Measurements from ENCODE around the gene NFASC. TPM values are rescaled to one million over a fixed set of nuclear protein-coding genes. Genes with fewer than 3 reads are reported as not detected.

NFASC gene
- total and polyA plus RNA-seq, 2 experiments from 2014 or later: 0.75 to 2.2 TPM

- WGBS (ENCODE audit: low lambda C conversion rate, missing lambda C conversion rate): 91% methylated on average over 14 of the region's 14 CpGs
- no peak overlapping the region for H3K27ac ChIP-seq
- H3K4me3 ChIP-seq: no peak overlapping the region
- no peaks in the 10 kb centered on the region for H3K79me2 ChIP-seq
- H3K36me3 ChIP-seq (replicated peaks; ENCODE audit: insufficient read depth, low read depth): no peaks in the 10 kb centered on the region
- H3K27me3 ChIP-seq: no peaks in the 10 kb centered on the region
- H2AFZ ChIP-seq: no peak overlapping the region
- no peak overlapping the region for H3K4me2 ChIP-seq
- peaks cover 16% of the 10 kb centered on the region for H3K4me1 ChIP-seq (ENCODE audit: insufficient read depth)
- H4K20me1 ChIP-seq (ENCODE audit: insufficient read depth, poor library complexity, severe bottlenecking): no peaks in the 10 kb centered on the region
- no peaks in the 10 kb centered on the region for H3K9me2 ChIP-seq (replicated peaks; ENCODE audit: insufficient read depth)
- no peaks in the 10 kb centered on the region for H3K9me3 ChIP-seq (ENCODE audit: low read depth)
- no peak for TF ChIP-seq CTCF (IDR thresholded peaks at IDR 0.05; ENCODE audit: poor library complexity)
- TF ChIP-seq EZH2phosphoT487 (IDR thresholded peaks at IDR 0.05; ENCODE audit: low read depth, severe bottlenecking, unreplicated experiment): no peak
- no peak for TF ChIP-seq EZH2 (IDR thresholded peaks at IDR 0.05; ENCODE audit: borderline replicate concordance)
- no peak for DNase-seq (ENCODE audit: low spot score)
Measured at GRCh38 chr1:205001162-205001561, 130.5 kb downstream of the NFASC start.

GRCh38 chr1:205002705-205003104 is 132.0 kb downstream of the NFASC start:
- Histone ChIP-seq H3K4me3 (no peak overlapping the region), H4K20me1 (ENCODE audit: insufficient read depth, poor library complexity, severe bottlenecking) (no peaks in the 10 kb centered on the region), H3K36me3 (replicated peaks; ENCODE audit: insufficient read depth, low read depth) (no peaks in the 10 kb centered on the region), H3K4me1 (ENCODE audit: insufficient read depth) (peaks cover 8% of the 10 kb centered on the region), H3K9me2 (replicated peaks; ENCODE audit: insufficient read depth) (no peaks in the 10 kb centered on the region), H3K27me3 (no peaks in the 10 kb centered on the region), H3K4me2 (no peak overlapping the region), H3K79me2 (no peaks in the 10 kb centered on the region), H3K9me3 (ENCODE audit: low read depth) (no peaks in the 10 kb centered on the region), H2AFZ (no peak overlapping the region), H3K27ac (no peak overlapping the region)
- no peak for DNase-seq (ENCODE audit: low spot score)
- 71% methylated on average over 7 of the region's 7 CpGs for WGBS (ENCODE audit: low lambda C conversion rate, missing lambda C conversion rate)
- no peak for TF ChIP-seq CTCF (IDR thresholded peaks at IDR 0.05; ENCODE audit: poor library complexity)
- TF ChIP-seq EZH2 (IDR thresholded peaks at IDR 0.05; ENCODE audit: borderline replicate concordance): no peak
- TF ChIP-seq EZH2phosphoT487 (IDR thresholded peaks at IDR 0.05; ENCODE audit: low read depth, severe bottlenecking, unreplicated experiment): no peak

GRCh38 chr1:205003358-205004131 is 132.9 kb downstream of the NFASC start:
- TF ChIP-seq EZH2 (IDR thresholded peaks at IDR 0.05; ENCODE audit: borderline replicate concordance) (no peak), CTCF (IDR thresholded peaks at IDR 0.05; ENCODE audit: poor library complexity) (no peak), EZH2phosphoT487 (IDR thresholded peaks at IDR 0.05; ENCODE audit: low read depth, severe bottlenecking, unreplicated experiment) (no peak)
- Histone ChIP-seq H3K4me3 (no peak overlapping the region), H3K9me3 (ENCODE audit: low read depth) (no peaks in the 10 kb centered on the region), H3K79me2 (no peaks in the 10 kb centered on the region), H4K20me1 (ENCODE audit: insufficient read depth, poor library complexity, severe bottlenecking) (no peaks in the 10 kb centered on the region), H3K4me1 (ENCODE audit: insufficient read depth) (peaks cover 5% of the 10 kb centered on the region), H3K27ac (no peak overlapping the region), H3K36me3 (replicated peaks; ENCODE audit: insufficient read depth, low read depth) (no peaks in the 10 kb centered on the region), H3K4me2 (no peak overlapping the region), H3K9me2 (replicated peaks; ENCODE audit: insufficient read depth) (no peaks in the 10 kb centered on the region), H3K27me3 (no peaks in the 10 kb centered on the region), H2AFZ (no peak overlapping the region)
- DNase-seq (ENCODE audit: low spot score): peak; percentile 17
- WGBS (ENCODE audit: low lambda C conversion rate, missing lambda C conversion rate): 36% methylated on average over 10 of the region's 10 CpGs

Data from hepatocyte (in vitro differentiated cells).